GM21723 (cell line): ENCODE data around the gene DNAJB2.
A peak's percentile ranks its signal among the peaks of the same experiment; 100 is the strongest.
"Not testable (repeated sequence)": the region's sequence is repeated elsewhere in the genome, so short reads cannot be mapped to it uniquely, and the experiment has no call there.

Experiments
- ATAC-seq: cut with Tn5 transposase; IDR thresholded peaks from one replicate; pipeline ENCODE4 v1.9.1; 2021; ENCODE audit warnings: mild to moderate bottlenecking, moderate library complexity; ENCODE audit not compliant: unreplicated experiment

DNAJB2 gene

DNA sequence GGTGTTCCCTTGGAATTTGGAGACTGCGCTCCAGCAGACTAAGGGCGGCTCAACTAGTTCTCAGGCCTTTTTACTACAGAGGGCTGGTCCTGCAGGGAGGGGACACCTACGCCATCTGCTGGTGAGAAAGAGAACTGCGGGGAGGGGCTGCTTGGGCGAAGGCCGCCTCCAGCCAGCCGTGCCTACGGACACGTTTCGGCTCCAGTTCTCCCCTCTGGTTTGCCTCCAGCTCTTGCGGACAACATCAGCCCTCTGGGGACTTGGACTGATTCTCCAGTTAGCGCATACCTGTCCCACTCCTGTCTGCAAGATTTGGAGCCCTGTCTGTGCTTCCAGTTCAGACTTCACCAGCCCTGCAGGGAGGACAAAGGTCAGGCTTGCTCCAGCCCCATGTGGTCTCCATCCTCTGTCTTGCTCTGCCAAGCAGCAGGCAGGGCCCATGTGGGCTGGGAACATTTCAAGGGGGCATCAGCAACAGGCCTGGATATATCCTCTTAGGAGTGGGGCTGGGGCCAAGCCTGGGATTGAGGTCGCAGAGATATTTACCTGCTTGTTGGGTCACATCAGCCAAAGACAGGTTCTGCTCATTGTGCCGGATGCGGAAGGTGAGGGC is 19.7 kb downstream of the DNAJB2 start:
- peak; percentile 62 for ATAC-seq

DNA sequence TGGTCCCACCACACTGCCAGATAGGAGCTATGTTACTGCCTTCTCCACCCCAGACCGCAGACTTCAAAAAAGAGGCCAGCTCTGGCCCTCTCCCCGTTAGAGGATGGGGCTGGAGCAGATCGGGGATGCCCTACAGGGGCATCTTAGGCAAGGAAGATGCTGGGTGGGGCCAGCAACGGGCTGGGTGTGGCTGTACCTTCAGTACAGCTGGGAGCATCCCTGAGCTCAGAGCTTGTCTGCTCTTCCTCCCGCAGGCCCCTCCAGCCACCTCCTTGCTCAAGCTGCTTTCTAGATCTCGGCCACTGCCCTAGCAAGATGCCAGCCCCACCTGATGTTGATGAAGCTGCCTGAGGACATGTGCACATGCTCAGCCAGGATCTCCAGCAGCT is 20.2 kb downstream of the DNAJB2 start:
- no peak for ATAC-seq

DNA sequence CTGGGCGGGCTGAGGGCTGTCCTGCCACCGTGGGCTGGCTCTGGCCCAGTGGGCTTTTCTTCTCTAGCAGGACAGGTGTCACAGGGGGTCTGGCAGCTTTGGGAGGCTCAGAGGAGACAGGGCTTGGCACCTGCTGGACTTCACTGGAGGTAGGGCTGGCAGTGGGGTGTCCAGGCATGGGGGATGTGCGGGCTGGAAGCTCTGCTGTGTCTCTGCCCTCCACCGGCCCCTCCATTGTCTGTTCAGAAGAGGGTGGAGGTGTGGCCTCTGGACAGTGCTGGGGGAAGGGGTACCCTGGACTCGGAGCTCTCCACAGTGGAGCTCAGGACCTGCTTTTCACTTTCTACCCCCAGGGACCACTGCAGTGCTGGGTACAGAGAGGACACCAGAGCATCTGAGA is 20.9 kb downstream of the DNAJB2 start:
- no peak for ATAC-seq

DNA sequence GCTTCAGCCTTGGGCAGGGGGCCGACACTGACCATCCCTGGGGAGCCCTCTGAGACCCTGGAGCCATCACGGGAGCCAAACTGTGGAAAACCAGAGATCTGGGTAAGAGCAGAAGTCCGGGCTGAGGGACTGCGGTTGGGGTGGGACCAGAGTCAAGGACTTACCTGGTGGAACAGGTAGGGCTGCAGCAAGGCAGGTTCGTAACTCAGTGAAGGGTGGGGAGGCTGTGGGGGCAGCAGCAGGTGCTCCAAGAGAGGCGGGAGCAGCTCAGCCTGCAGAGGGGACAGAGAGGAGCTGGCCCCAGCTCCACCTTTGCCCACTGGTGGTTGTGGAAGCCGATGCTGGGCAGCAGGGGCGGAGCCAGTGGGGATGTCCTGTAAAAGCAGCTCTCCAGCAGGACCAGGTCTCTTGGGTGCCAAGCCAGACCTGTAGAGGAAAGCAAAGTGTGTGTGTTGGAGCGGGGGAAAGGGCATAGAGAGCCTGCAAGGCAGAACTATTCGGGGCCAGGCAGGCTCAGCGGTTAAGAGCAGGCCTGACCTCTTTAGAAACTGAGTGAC is 23.3 kb downstream of the DNAJB2 start:
- ATAC-seq, result no peak

DNA sequence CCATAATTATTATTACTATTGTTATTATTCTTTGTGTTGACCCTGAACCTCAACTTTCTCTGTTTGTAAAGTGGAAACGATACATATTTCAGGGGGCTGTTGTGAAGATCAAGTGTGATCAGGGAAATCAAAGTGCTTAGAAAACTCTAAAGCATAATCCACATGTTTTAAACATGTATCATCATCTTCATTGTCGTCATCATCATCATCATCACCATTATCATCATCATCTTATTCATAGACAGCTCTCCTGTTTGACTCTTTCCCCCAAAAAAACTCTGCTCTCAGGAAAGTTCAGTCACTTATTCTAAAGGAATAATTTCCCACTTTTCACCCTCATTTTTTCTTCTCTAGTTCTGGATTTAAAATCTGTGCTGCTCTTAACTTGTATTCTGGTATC is 25.1 kb downstream of the DNAJB2 start:
- ATAC-seq, result no peak

DNA sequence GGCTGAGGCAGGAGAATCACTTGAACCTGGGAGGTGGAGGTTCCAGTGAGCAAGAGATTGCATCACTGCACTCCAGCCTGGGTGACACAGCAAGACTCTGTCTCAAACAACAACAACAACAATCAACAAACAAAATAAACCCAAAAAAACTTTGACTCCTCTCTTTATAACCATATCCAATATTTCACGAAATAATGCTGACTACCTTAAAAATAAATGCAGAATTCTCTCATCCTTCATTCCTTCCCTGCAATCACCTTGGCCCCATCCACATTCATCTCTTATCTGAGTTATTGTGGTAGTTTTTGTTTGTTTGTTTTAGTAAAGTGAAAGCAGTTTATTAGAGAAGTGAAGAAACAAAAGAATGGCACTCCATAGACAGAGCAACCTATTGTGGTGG is 26.9 kb downstream of the DNAJB2 start:
- no peak for ATAC-seq

DNA sequence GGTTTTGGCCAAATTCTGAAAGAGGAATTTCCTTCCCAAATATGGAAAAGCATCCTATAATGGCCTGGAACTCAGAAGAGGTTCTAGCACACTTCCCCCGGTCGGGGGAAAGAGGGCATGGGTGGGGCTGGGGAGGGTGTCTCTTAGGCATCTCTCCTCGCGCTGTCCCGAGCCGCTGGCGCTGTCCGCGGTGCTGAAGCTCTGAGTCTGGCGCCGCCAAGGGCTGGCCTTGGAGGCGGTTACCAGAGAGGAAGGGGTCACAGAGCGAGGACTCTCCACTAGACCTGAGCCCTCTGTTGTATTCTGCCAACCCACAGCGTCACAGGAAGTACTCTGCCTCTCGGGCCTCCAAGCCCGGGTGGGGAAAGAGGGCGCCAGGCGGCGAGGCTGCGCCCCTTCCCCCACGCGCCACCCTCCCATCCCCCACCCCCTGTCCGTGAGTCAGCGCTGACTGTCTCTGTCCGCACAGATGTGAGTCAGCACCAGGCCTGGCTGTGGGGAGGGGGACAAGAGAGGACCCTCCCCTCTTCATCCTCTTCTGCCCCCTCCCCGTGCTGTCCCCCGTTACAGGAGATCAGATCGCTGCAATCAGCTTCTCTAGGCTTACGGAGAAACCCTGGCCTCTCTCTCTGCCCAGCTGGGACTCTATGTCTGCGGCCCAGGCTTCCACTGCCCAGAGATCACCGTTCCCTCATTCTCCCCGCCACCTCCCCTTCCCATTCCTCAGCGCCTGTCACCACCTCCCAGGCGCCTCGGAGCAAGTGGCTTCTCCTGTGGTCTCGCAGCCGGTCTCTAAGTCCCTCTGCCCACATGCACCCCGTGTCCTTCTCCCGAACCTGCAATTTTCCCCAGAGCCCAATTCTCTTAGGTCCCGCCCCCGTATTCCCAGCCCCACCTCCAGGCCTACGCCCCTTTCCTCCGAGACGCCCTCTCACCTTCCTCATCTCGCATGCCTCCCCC is 29.3 kb downstream of the DNAJB2 start:
- ATAC-seq, result no peak

DNA sequence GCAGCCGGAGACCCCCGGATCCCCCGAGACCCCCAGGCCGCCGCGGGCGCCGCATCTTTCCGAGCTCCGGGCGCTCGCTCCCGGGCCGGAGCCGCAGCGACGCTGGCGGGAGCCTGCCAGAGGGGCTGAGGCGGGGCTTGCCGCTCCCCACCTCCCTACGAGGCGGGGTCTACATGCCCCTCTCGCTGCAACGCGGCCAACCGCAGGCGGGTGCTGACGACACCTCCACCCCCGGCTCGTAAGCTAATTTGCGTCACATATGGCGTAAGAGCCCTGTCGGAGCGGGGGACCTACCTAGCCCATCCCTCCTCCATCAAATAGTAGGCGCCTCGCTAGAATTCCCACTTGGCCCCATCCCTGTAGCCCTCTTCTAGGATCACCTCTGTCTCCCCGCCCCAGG is 30.1 kb downstream of the DNAJB2 start, which contains the start of gene PTPRN:
Gene PTPRN, minus strand, starts transcription at position 124 of the 400 bp plus-strand sequence. Its CDS starts 69 bp downstream, at position 55.
- no peak for ATAC-seq

DNA sequence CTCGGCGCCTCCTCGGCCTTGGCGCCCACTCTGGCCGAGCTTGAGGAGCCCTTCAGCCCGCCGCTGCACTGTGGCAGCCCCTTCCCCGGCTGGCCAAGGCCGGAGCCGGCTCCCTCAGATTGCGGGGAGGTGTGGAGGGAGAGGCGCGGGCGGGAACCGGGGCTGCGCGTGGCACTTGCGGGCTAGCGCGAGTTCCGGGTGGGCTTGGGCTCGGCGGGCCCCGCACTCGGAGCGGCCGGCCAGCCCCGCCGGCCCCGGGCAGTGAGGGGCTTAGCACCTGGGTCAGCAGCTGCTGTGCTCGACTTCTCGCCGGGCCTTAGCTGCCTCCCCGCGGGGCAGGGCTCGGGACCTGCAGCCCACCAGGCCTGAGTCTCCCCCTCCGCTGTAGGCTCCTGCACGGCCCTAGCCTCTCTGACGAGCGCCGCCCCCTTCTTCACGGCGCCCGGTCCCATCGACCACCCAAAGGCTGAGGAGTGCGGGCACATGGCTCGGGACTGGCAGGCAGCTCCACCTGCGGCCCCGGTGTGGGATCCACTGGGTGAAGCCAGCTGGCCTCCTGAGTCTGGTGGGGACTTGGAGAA is 33.6 kb downstream of the DNAJB2 start:
- not testable (repeated sequence) for ATAC-seq

DNA sequence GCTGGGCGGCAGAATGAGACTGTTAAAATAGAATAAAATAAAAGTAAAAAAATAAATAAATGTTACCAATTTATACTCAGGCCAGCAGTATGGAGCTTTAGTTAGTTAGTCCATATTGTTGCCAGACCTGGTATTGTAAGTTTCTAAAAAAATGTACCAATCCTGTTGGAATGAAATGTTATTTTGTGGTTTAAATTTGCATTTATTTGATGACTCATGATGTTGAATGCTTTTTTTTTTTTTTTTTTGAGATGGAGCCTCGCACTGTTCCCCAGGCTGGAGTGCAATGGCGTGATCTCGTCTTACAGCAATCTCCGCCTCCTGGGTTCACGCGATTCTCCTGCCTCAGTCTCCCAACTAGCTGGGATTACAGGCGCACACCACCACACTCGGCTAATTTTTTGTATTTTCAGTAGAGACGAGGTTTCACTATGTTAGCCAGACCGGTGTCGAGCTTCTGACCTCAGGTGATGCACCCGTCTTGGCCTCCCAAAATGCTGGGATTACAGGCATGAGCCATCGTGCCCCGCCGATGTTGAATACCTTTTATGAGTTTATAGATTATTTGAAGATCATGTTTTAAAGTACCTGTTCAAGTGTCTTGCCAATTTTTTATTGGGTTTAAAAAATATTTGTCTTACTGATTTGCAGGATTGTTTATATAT is 35.8 kb downstream of the DNAJB2 start:
- no peak for ATAC-seq

DNA sequence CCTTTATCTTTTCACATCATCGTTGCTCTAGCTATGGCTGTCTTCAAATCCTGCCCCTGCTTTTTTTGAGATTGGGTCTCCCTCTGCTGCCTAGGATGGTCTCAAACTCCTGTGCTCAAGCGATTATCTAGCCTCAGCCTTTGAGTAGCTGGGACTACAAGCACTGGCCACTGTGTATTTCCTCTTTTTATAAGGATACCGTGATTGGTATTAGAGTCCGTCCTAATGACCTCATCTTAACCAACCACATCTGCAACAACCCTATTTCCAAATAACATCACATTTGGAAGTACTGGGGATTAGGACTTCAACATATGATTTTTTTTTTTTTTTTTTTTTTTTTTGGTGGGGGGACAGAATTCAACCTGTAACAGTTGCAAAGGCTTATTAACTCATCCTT is 44.3 kb downstream of the DNAJB2 start:
- no peak for ATAC-seq

DNA sequence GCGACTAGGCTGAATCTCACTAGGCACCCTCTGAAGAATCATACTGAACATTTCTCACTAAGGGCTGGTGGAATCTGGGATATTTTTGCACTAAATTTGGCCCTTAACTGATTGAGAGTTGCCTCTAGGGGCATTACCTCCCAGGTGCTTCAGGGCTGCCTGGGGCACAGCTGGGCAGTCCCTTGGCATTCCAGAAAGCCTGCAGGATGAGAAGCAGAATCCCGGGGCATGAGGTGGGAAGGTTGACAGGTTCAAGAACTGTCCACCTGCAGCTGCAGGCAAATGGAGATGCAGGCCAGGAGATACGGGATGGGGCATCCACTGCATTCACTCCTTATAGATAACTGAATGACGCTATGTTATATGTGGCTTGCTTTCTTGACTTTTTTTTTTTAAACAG is 46.0 kb downstream of the DNAJB2 start:
- no peak for ATAC-seq

DNA sequence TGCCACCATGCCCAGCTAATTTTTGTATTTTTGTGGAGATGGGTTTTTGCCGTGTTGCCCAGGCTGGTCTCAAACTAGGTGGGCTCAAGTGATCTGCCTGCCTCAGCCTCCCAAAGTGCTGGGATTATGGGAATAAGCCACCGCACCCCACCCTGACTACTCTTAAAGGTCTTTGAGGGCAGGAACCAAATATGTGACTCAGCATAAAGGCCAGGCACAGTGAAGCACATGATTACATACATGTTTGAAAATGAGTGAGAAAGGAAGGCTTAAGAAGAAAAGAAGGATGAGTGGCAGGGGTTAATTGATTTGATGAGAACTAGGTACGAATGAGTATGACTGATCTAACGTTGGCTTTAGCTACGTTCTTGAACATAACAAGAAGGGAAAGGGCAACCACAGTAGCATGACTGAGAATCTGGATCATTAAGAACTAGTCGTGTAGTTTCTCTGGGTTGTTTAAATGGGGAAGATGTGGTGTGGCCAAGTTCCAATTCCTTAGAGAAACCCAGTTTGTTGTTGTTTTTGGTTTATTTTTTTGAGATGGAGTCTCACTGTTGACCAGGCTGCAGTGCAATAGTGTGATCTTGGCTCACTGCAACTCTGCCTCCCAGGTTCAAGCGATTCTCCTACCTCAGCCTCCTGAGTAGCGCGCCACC is 46.6 kb downstream of the DNAJB2 start:
- ATAC-seq, result no peak

DNA sequence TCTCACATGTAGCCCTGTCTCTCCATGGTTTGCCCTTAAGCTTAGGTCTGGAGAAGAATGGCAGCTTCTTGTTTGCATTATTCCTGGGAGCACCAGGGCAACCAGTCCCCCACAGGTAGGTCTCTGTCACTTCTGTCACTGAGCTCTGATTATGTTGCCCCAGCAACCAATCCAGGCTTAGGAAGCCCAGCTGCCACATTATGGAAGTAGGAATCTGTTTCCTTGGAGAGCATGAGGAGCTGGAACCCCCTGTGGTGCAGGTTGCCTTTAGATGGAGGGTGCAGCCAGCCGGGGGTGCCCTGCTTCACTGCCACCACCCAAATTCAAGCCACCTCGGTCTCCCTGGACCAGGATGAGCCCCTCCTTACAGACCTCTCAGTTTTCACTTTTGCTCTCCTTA is 48.6 kb downstream of the DNAJB2 start:
- ATAC-seq, result no peak

DNA sequence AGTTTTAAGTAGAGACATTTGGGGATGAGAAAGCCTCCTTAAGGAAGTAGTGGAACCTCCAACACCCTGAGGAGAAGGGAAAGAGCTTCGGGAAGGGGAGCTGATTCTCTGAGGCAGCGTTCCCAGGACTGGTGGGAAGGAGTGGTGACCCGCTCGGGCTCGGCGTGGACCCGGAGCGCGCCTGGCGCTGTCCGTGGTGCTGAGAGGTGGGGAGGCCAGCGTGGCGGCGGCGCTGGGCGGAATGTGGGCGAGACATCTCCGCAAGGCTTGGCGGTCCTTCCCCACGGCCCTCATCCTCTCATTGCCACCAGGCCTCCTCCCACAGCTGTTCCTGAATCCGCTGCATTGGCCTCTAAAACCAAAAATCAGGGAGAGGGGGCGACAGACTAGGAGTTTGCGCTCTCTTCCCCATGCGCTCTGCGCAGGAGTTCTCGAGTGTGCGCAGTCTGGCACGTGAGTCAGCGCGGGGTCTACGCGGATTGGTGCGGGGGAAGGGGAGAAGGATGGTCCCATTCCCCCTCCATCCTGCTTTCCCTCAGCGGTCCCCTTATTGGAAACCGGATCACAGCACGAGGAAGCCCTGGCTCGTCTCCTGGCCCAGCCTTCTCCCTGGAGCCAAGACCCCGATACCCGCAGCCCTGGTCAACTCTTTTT is 52.5 kb downstream of the DNAJB2 start:
- ATAC-seq, result no peak

DNA sequence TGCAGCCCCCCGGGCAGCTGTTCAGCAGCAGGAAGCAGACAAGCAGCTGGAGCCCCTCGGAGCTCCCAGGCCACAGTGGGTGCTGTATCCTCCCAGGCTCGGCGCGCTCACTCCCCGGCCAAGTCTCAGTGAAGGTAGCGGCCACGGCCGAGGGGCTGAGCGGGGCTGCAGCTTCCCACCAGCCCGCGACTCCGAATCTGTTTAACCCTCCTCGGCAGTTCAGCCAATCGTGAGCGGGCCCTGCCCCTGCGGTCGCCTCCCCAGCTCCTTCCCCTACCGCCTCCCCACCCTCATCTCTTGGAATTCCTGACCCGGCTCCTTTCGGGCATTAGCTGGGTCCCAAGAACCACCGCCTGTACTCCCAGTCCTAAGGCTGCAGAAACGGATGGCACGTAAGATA is 53.4 kb downstream of the DNAJB2 start, which contains the start of gene RESP18:
Gene RESP18, minus strand, starts transcription at position 203 of the 400 bp plus-strand sequence.
- ATAC-seq, result no peak

DNA sequence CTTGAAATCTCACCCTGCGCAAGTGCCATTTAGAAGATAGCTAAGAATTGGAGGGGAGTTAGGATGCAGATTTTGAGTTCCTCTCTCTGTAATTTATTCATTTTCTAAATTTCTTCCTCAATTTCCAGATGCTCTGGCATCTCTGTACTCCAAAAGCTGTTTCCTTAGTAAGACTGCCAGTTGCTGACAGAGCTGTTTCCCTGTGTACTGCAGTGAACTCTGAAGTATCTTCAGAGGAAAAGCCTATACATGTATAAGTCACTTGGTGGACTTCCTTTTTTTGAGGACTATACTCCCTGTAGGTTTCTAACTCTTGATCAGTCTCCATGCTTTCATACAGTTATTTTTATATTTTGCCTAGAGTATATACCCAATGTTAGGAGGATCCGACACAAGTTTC is 54.9 kb downstream of the DNAJB2 start:
- no peak for ATAC-seq

DNA sequence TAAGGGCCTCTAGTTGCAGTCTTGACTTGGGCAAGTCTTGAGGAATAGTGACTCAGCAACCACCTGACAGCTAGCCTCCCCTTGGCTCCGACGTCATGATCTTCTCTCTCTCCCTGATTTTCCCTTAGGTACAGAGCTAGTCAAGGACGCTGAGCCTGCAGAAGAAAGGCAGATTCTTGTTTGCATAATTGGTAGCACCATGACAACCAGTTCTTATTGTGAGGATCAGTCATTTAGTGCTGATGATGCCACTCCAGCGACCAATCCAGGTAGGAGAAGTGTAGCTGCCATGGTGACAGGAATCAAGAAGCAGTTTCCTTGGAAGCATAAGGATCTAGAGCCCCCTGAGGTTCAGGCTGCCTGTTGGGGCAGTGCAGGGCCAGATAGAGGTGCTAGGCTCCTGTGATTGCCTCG is 56.2 kb downstream of the DNAJB2 start:
- ATAC-seq, result no peak
